RWPE1 (cell line): ENCODE measurements around the gene LDLRAP1.

Experiments
- CTCF ChIA-PET: fragments of 350-600 bp; sonication (Branson Sonifier 250); formaldehyde crosslinking; extraction: SDS; loops from one replicate; lab custom pipeline; 2021; lab: Yijun Ruan, JAX
- POLR2A ChIA-PET: fragments of 400-600 bp; formaldehyde crosslinking; extraction: SDS; loops from one replicate; lab custom pipeline; 2020; ENCODE audit warnings: antibody characterized with exemption; ENCODE audit not compliant: low non-redundant PET; lab: Yijun Ruan, JAX
- DNase-seq: peaks from one replicate; pipeline ENCODE4 v3.0.0; 2012; ENCODE audit warnings: low spot score
- H3K27ac ChIP-seq: fragments of 450-650 bp; 2 replicates; pipeline ENCODE4 v1.5.1; 2017
- CTCF ChIP-seq: fragments of 450-650 bp; conservative IDR thresholded peaks from 2 replicates; pipeline ENCODE4 v1.5.1; 2017; ENCODE audit warnings: low read depth, mild to moderate bottlenecking

The LDLRAP1 gene

GRCh38 chr1:25541889-25542658 lies 1.3 kb upstream of the LDLRAP1 start:
- CTCF ChIA-PET, result no interaction called here
- POLR2A ChIA-PET, result no interaction called here
- no peak for DNase-seq
- no peak overlapping the region; the same call in 1 of the 2 replicates for H3K27ac ChIP-seq
- TF ChIP-seq CTCF, result no peak

- no peak for DNase-seq
Observed at GRCh38 chr1:25543005-25543424, 391 bp upstream of the LDLRAP1 start.

GRCh38 chr1:25544243-25544764 lies 898 bp downstream of the LDLRAP1 start:
- peak overlapping the region; percentile 75 for H3K27ac ChIP-seq
- ChIA-PET CTCF (no interaction called here), POLR2A (interaction anchor here (0.6 to 0.7 kb wide), 3 partner anchors 13 to 994 kb away, joined by 3 to 4 read pairs (median 4); no protein-coding TSS in a partner anchor)
- DNase-seq, result no peak
- no peak for TF ChIP-seq CTCF

More at GRCh38 chr1:25543005-25543424, 391 bp upstream of the LDLRAP1 start:
- H3K27ac ChIP-seq, result peak overlapping the region; percentile 75
- CTCF ChIA-PET, result interaction anchor here (0.7 kb wide), 1 partner anchor 11 kb away, joined by 4 read pairs; no protein-coding TSS in a partner anchor
- TF ChIP-seq CTCF, result no peak
- POLR2A ChIA-PET, result no interaction called here

GRCh38 chr1:25544819-25545218 lies 1.4 kb downstream of the LDLRAP1 start:
- TF ChIP-seq CTCF, result no peak
- H3K27ac ChIP-seq, result peak overlapping the region; percentile 75
- DNase-seq, result no peak
- ChIA-PET POLR2A (interaction anchor here (0.6 kb wide), 3 partner anchors 13 to 994 kb away, joined by 3 to 4 read pairs (median 3); no protein-coding TSS in a partner anchor), CTCF (no interaction called here)

- H3K27ac ChIP-seq, result peak overlapping the region; percentile 75
- no peak for TF ChIP-seq CTCF
- DNase-seq, result no peak
- ChIA-PET POLR2A (no interaction called here), CTCF (interaction anchor here (0.5 kb wide), 2 partner anchors 162 to 264 kb away, joined by 4 to 5 read pairs; no protein-coding TSS in a partner anchor)
Observed at GRCh38 chr1:25545767-25546166, 2.4 kb downstream of the LDLRAP1 start.

GRCh38 chr1:25546193-25546592 lies 2.8 kb downstream of the LDLRAP1 start:
- peak overlapping the region; percentile 75 for H3K27ac ChIP-seq
- POLR2A ChIA-PET, result no interaction called here
- CTCF ChIA-PET, result interaction anchor here (0.5 to 0.6 kb wide), 3 partner anchors 161 to 858 kb away, joined by 4 to 5 read pairs (median 5); no protein-coding TSS in a partner anchor
- no peak for TF ChIP-seq CTCF
- DNase-seq, result no peak
